Ecto neural progenitor cell (in vitro differentiated cells): ENCODE data around the gene MUSK.
"Not testable (repeated sequence)": the region's sequence is repeated elsewhere in the genome, so short reads cannot be mapped to it uniquely, and the experiment has no call there.

Experiments
- DNase-seq: peaks from one replicate; pipeline ENCODE4 v3.0.0-alpha.2; 2018; ENCODE audit warnings: low spot score

Gene MUSK

GRCh38 chr9:110762783-110763182 is 94.2 kb downstream of the MUSK start:
- no peak for DNase-seq

- DNase-seq = no peak
Observed at GRCh38 chr9:110763568-110763967, 95.0 kb downstream of the MUSK start.

- DNase-seq = no peak
Observed at GRCh38 chr9:110764006-110764405, 95.4 kb downstream of the MUSK start.

DNA sequence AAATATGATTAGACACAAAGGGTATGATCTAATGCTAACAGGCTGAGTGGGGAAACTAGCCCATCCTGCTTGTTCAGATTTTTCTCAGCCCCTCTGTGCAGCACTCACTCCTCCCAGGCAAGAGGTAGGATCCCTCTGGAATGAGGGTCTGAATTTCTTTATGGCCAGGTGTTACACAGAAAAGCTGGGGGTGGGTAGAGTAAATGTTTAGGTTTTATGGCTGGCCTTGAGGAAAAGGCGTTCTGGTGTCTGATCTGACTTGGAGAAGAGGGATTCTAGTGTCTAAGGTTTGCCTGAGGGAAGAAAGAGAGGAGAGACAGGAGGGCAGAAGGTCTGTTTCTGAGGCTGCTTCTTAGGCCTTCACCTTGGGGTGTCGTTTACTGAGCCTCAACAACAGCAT is 97.3 kb downstream of the MUSK start:
- no peak for DNase-seq

GRCh38 chr9:110767559-110768063 is 99.0 kb downstream of the MUSK start:
- DNase-seq = no peak

- no peak for DNase-seq
Observed at GRCh38 chr9:110768886-110769285, 100.3 kb downstream of the MUSK start.

DNA sequence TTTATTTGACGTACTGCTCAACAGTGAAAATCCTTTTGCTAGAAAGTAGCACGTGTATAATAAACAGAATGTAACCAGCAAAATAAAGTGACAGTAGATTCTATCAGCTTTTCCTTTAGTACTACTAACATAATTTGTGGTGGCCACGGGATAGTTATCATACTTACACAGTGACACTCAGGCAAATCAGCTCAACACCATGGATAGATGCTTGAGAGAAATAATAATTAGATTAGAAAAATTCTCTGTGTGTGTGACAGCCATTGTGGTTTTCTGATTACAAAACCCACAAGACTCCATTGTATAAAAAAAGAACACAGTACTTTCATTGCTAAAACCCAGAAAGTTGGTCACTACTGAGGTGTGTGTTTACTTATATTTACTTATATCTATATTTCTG is 101.1 kb downstream of the MUSK start:
- DNase-seq = no peak

- no peak for DNase-seq
Observed at GRCh38 chr9:110775724-110776123, 107.1 kb downstream of the MUSK start.

DNA sequence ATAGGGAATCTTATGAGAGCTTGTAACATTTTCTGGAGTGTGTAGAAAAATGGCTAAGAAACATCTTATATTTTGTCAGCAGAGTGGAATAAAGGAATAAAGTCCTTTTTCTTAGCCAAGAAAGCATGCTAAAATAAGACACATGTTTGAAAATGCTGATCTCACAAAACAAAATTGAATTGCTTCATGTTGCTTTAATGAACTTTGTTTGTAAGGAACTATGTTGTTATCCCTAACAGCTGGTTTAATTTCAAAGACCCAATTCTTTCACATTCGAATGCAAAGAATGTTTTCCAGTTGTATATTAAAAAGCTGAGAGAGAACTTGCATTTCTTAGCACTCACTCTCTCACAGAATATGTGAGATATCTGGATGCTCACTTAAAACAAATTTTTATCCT is 107.6 kb downstream of the MUSK start:
- DNase-seq = no peak

DNA sequence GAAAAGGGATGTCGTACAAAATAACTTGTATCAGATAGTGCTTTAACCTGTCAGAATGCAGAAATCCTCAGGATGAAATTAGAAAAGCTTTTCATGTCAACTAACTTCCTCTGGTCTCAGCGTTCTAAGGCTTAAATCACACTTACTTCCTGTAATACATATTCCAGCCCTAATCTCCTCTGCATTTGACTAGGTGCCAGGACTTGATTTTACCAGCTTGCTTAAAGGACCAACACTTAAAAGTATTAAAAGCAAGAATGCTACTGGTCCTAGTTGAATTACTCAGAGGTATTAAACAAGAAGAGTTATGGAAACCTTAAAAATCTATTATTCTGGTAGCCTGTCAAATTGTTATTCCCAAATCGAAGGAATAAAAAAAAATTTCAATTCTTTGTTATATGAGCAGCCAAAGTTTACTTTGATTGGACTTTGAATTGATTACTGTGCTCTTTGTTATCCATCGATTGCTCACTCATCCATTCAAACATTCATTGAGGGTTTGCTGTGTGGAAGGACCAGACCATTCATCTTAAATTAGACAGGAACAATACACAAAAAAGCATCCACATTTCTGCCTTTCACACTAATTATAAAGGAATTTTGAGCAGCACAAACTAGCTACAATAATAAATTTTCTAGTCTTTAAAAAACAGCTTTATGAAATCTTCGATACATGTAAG is 108.7 kb downstream of the MUSK start:
- no peak for DNase-seq

DNA sequence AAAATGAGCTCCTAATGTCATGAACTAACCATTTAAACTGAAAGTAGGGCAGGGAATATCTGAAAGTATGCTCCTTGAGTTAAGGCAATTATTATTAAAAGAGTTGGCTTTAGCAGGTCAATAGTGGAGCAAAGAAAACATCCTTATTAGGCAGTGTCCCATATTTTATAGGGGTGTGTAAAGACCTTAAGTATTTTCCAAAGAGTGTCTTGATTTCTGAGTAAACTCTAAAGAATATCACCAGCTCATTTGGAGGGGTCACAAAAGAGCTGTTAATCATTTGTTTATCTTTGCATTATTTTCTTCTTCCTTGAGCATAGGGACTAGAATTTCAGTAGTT is 109.3 kb downstream of the MUSK start:
- DNase-seq = no peak

GRCh38 chr9:110782701-110783100 is 114.1 kb downstream of the MUSK start:
- no peak for DNase-seq

GRCh38 chr9:110784309-110784708 is 115.7 kb downstream of the MUSK start:
- DNase-seq = no peak

GRCh38 chr9:110785166-110785565 is 116.6 kb downstream of the MUSK start:
- no peak for DNase-seq

DNA sequence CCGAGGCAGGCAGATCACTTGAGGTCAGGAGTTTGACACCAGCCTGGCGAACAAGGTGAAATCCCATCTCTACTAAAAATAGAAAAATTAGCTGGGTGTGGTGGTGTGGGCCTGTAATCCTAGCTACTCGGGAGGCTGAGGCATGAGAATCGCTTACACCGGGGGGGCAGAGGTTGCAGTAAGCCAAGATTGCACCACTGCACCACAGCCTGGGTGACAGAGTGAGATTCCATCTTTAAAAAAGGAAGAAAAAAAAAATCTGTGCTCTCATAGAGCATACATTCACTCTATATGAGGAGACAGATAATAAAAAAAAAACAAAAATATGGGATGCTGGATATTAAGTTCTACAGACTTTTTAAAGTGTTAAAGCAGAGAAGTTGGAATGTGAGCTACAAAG is 119.8 kb downstream of the MUSK start:
- not testable (repeated sequence) for DNase-seq

DNA sequence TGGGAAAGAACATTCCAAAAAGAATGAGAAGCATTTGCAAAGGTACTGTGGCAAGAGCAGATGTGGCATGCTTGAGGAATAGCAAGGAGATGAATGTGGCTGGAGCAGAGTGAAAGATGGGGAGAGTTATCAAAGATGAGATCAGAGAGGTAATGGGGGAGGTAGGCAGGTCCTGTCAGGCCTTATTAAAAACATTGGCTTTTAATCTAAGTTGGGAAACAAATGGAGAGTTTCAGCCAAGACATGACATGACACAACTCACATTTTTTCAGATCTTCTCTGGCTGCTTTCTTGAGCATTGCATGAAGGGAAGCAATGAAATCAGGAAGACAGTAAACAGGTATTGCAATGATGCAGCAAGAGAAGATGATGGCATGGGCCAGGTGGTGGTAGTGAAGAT is 120.3 kb downstream of the MUSK start:
- no peak for DNase-seq

- DNase-seq = no peak
Observed at GRCh38 chr9:110797611-110798010, 129.0 kb downstream of the MUSK start.

- no peak for DNase-seq
Observed at GRCh38 chr9:110799396-110799795, 130.8 kb downstream of the MUSK start.

- DNase-seq = no peak
Observed at GRCh38 chr9:110801426-110801825, 132.8 kb downstream of the MUSK start.

DNA sequence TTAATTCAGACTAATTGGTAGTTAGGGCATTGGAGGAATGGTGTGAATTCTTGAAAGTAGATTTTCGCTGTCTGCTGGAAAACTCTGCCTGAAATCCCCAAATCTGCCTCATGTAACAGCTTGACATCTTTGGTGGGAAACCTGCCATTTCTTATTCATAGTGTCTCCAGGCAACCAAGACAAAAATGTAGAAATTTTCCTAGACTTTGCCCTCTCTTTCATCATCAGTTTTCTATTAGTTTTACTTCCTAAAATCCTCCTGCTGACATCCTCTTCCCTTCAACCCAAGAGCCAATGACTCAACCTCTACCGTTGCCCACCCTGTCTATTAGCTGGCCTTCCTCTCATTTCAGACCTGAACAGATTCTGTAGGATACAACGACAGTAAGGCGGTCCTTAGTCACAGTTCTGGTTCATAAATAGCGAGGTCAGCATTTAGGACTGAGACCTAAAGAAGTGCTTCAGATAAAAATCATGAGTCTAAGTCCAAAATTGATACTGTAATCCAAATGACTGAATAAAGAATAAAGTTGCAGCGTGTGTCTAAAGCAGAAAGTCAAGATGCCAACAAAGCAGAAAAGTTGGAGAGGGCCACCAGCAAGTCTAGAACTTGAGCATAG is 133.9 kb downstream of the MUSK start:
- no peak for DNase-seq

GRCh38 chr9:110807956-110808598 is 139.5 kb downstream of the MUSK start:
- no peak for DNase-seq

GRCh38 chr9:110808599-110808980 is 140.0 kb downstream of the MUSK start:
- DNase-seq = no peak

GRCh38 chr9:110809038-110809595 is 140.5 kb downstream of the MUSK start:
- DNase-seq = no peak
